ENCODE data around the gene KLC3.

GRCh38 chr19:45299719-45300118 is 40.8 kb upstream of the KLC3 start:
- TF ChIP-seq CTCF (IDR thresholded peaks at IDR 0.05) (no peak), ZFX (IDR thresholded peaks at IDR 0.05; ENCODE audit: borderline replicate concordance) (no peak)
